NCI-H510A (cell line): ENCODE measurements around the gene FCER2.

Experiments used
- DNase-seq: peaks from one replicate; lab custom pipeline; 2025; lab: John Stamatoyannopoulos, UW

The FCER2 gene

GRCh38 chr19:7732045-7732444, 30.1 kb upstream of the FCER2 start, which contains the start of gene CLEC4G:
Gene CLEC4G (minus strand): TSS chr19:7732110. CDS start chr19:7732102, 8 bp downstream.
- DNase-seq, result no peak

- DNase-seq, result no peak
Measured at GRCh38 chr19:7731615-7732014, 29.7 kb upstream of the FCER2 start.

- DNase-seq, result no peak
Measured at GRCh38 chr19:7731218-7731595, 29.3 kb upstream of the FCER2 start.

DNA sequence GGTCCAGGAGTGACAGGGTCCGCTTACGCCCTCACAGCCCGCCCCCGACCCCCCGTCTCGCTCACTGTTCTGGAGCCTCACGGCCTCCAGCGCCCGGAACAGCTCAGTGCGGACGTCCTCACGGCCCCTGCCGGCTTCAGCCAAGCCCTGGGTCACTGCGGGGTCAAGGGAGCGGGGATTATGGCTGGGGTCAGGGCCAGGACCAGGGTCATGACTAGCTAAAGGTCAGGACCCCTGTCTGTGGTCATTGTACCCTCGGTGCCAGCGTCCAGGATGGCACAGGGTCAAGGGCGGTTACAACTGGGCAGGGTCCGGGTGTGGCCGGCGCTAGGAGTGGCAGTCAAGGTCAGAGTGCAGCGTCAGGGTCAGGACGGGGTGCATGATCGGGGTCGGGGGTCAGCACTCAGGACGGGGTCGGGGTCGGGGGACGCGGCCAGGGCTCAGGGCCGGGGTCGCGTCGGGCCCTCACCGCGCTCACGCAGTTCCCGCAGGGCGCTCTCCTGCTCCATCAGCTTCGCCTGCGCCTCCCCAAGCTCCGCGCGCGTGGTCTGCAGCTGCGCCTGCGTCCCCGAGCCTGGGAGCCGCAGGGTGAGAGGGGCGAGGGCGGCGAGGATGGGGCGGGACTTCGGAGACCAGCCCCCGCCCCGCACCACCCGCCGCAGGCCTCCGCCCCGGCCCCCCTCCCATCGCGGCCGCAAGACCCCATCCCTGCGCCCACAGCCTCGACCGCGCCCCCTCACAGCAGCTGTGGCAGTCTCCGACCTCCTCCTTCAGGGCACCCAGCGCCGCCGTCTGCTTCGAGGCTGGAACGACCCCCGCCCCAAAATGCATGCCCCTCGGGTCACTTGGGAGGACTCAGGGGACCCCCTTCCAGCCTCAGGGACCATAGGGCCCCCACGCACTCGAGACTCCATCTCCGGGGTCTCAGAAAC, 28.6 kb upstream of the FCER2 start:
- DNase-seq, result no peak

DNA sequence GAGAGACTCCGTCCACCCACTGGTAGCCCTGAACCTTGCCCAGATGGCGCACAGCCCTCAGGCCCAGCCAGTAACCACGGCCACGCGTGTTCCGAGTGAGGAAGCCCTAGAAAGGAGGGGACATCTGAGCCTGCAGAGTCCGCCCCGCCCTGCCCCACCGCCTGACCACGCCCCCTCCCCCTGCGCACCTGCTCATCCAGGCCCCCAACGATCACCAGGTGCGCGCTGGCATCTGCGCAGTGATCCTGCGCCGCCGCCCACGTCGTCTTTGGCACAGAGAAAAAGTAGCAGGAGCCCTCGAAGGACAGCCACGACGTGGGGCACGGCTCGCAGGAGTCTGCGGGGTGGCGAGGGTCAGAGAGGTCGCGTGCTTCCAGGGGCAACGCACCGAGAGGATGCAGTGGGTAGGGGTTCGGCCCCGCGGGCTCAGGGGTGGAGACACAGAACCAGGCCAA, 27.9 kb upstream of the FCER2 start:
- no peak for DNase-seq

- no peak for DNase-seq
Measured at GRCh38 chr19:7729211-7729610, 27.3 kb upstream of the FCER2 start.

GRCh38 chr19:7725791-7726190, 23.9 kb upstream of the FCER2 start:
- DNase-seq, result no peak

DNA sequence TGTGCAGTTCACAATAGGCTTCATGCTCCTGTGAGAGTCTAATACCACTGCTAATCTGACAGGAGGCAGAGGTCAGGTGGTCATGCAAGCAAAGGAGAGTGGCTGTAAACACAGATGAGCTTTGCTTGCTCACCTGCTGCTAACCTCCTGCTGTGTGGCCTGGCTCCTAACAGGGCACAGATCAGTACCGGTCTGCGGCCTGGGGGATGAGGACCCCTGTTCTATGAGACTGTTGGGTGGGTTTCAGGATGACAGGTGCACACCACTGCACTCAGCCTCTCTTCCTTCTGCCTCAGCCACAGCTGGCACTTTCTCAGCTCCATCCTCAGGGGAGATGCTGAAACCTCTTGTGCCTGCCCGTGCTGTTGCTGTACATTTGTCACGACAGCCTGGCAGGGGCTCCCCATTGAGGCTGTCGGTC, 20.3 kb upstream of the FCER2 start:
- no peak for DNase-seq

DNA sequence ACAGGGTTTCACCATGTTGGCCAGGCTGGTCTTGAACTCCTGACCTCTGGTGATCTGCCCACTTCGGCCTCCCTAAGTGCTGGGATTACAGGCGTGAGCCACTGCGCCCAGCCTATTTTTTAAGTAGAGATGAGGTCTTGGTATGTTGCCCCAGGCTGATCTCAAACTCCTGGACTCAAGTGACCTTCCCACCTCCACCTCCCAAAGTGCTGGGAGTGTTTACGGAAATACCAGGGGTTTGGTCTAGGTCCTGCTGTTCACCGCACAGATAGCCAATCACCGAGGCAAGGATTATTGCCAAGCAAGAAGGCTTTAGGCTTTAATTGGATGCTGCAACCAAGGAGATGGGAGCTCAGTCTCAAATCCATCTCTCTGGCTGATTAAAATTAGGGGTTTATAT, 18.4 kb upstream of the FCER2 start:
- DNase-seq, result no peak

- no peak for DNase-seq
Measured at GRCh38 chr19:7718668-7719067, 16.7 kb upstream of the FCER2 start.

DNA sequence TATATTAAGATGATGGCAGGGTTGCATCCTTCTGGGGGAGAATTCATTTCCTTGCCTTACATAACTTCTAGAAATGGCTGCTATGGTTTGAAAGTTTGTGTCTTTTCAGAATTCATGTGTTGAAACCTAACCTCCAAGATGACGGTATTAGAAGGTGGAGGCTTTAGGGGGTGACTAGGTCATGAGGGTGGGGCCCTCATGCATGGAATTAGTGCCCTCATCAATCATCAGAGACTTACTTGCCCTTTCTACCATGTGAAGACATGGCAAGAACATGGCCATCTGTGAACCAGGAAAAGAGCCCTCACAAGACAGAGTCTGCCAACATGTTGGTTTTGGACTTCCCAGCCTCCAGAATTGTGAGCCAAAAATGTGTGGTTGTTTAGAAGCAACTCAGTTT, 14.8 kb upstream of the FCER2 start:
- no peak for DNase-seq

DNA sequence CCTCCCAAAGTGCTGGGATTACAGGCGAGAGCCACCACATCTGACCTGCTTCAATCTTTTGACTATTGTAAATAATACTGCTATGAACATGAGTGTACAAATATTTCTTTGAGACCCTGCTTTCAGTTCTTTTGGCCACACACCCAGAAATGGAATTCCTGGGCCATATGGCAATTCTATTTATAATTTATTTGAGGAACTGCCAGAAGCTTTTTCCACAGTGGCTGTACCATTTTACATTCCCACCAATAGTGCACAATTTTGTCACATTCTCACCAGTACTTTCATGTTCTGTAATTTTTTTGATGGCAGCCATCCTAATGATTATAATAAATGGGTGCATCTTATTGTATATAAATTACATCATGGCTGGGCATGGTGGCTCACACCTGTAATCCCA, 13.7 kb upstream of the FCER2 start:
- no peak for DNase-seq

DNA sequence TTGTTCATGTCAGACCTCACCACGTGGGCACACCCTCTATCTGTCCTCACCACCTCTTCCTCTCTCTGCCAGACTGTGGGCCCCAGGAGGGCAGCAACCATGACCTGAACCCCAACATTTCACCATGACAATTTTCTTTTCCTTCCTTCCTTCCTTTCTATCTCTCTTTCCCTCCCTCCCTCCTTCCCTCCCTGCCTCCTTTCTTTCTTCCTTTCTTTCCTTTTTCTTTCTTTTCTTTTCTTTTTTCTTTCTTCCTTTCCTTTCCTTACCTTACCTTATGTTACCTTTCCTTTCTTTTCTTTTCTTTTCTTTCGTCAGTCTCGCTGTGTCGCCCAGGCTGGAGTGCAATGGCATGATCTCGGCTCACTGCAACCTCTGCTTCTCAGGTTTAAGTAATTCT, 8.7 kb upstream of the FCER2 start:
- no peak for DNase-seq

GRCh38 chr19:7709932-7710460, 8.1 kb upstream of the FCER2 start:
- no peak for DNase-seq

- no peak for DNase-seq
Measured at GRCh38 chr19:7706955-7707456, 5.1 kb upstream of the FCER2 start.

DNA sequence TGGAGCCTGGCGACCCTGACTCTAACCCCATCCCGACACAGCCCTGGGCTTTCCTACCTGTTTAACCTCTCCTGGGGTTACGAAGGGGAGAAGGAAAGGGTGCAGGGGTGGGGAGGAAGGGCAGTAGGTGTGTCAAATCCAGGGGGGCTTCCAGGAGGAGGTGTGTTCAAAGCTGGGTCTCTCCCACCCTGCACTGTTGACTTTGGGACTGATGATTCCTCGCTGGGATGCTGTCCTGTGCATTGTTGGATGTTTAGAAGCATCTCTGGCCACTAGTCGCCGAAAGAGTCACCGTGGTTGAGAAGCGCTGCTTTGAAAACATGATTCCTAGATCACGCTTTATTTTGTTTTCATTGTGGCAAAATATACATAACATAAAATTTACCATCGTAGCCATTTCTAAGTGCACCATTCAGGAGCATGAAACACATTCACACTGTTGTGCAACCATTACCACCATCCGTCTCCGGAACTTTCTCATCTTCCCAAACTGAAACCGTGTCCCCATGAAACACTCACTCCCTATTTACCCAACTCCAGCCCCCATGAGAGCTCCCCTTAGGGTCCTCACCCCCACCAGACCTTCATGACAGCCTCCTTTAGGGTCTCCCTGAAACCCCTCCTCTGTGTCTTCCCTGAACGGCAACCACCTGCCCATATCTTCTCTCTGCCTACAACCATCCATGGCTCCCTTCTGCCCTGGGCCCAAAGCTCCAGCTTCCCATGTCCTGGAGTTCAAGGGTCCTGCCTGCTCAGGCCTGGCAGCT, 4.4 kb upstream of the FCER2 start:
- DNase-seq, result no peak

DNA sequence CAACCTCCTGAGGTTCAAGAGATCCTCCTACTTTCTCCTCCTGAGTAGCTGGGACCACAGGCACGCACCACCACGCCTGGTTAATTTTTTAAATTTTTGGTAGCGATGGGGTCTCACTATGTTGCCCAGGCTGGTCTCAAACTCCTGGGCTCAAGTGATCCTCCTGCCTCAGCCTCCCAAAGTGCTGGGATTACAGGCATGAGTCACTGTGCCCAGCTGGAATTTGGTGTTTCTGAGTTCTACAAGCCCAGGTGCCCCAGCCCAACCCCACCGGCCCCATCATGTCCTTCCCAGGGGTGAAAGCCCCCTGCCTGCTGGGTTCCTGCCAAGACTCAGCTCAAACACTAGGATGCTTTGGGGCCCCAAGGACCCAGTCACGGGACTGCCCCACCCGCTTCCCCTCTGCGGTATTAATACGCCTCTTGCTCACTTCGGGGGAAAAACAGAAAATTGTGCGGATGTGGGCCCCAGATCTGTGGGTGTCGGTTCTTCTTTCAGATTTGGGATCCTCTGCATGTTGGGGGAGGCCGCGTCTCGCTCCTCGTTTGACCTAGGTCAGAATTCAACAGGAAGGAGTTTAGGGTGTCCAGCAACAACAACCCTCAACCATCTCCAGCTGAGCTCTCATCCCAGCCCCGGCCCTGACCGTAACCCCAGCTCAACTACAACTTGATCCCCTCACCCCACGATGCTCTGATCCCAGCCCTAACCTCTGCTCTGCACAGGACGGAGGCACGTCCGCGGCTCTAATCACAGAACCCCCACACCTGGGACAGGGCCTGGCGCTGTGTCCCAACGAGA, 3.7 kb upstream of the FCER2 start:
- DNase-seq, result no peak

GRCh38 chr19:7704280-7705060, 2.5 kb upstream of the FCER2 start:
- DNase-seq, result no peak

- no peak for DNase-seq
Measured at GRCh38 chr19:7703332-7703731, 1.4 kb upstream of the FCER2 start.

DNA sequence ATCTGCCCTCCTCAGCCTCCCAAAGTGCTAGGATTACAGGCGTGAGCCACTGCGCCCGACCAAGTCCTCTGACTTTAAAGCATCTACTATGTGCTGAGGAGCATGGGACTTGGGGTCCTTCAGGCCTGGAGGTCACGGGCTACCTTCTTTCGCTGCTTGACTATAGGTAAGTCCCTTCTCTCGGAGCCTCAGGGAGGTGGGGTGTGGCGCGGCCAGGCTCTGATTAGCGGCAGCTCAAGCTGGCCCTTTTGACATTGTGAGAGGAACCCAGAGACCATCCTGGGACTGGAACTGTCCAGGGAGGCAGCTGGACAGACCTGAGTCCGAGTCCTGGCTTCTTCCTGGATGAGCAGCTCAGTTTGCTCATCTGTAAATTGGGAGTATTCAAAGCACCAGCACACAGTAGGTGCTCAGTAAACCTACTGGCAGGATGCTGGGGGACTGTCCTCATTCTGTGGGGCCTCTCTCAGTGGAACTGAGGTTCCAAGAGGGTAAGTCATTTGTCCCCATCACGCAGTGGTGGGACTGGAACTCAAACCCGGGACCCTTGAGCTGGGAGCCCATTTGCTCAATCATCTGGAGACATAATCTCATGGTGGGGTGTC, 780 bp downstream of the FCER2 start:
- DNase-seq, result no peak
